GM23338 (cell line): ENCODE results near the gene TMUB1.

Experiments
- CTCF ChIP-seq, 2 experiments: fragments of 200-600 bp in 1 of 2; sonication (generic) in 1 of 2; conservative IDR thresholded peaks; 2 replicates each; pipeline versions ENCODE4 v1.5.1 to v1.6.1; 2016 to 2017; ENCODE audit warnings: antibody characterized with exemption in 2 of 2, low read depth in 2 of 2, mild to moderate bottlenecking in 2 of 2, moderate library complexity in 1 of 2
- EZH2phosphoT487 ChIP-seq: fragments of 200-600 bp; sonication (generic); IDR thresholded peaks from one replicate; pipeline ENCODE4 v1.8.1; 2018; ENCODE audit warnings: antibody characterized with exemption; ENCODE audit not compliant: unreplicated experiment
- POLR2AphosphoS5 ChIP-seq: IDR thresholded peaks from 2 replicates; pipeline ENCODE4 v1.6.1; 2016; ENCODE audit warnings: antibody characterized with exemption, low read depth
- REST ChIP-seq: IDR thresholded peaks from one replicate; pipeline ENCODE4 v1.6.1; 2018; ENCODE audit warnings: antibody characterized with exemption; ENCODE audit not compliant: unreplicated experiment

- TF ChIP-seq EZH2phosphoT487 (no peak), POLR2AphosphoS5 (peak; percentile 83), CTCF (conservative IDR thresholded peaks at IDR 0.05; ENCODE audit: low read depth in 2 of 2) (no peak), REST (no peak)
Observed at GRCh38 chr7:151057989-151058780, 25.1 kb downstream of the TMUB1 start.
